NCI-H1092 treated with DMSO at 0.1 percent for 48 hours (cell line): ENCODE measurements around the gene CHST6.
"Not testable (repeated sequence)": the region's sequence is repeated elsewhere in the genome, so short reads cannot be mapped to it uniquely, and the experiment has no call there.

Experiments used
- DNase-seq: peaks from one replicate; lab custom pipeline; 2025; lab: John Stamatoyannopoulos, UW

Gene CHST6

GRCh38 chr16:75495076-75495674 lies at the start of gene CHST6:
CHST6 (minus strand) TSS chr16:75495441; CDS start chr16:75479828, 15,613 bp downstream.
- DNase-seq: peak; percentile 2

DNA sequence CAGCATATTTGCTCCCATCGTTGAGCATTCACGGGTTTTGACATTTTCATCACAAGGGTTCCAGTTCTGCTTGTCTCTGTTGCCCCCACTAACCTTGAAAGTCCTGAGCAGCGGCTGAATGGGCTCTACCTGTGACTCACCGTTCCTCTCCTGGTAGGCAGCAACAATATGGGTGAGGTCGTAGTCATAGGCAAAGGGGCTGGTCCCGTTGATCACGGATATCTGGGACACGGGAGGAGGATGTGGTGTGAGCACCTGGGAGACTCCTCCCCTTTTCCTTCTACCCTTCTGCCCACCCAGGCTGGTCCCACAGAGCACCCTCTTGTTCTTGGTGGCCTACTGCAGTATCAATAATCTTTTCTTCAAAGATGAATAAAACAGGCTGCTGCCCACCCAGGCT lies 47.2 kb upstream of the CHST6 start:
- DNase-seq: not testable (repeated sequence)

DNA sequence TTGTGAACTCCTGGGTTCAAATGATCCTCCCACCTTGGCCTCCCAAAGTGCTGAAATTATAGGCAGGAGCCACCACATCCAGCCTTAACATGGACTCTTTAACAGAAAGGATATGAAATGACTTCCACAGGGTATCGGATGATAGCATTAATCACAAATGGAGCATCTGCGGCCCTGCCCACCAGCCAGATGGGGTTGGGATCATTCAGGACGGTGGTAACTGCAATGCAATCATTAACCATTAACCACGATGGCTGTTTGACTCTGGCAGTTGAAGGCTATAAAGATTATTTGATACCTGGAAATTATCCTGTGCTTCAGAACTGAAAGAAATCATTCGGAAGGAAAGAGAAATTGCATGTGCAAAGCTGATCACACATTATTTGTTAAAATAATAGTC lies 46.0 kb upstream of the CHST6 start:
- no peak for DNase-seq

DNA sequence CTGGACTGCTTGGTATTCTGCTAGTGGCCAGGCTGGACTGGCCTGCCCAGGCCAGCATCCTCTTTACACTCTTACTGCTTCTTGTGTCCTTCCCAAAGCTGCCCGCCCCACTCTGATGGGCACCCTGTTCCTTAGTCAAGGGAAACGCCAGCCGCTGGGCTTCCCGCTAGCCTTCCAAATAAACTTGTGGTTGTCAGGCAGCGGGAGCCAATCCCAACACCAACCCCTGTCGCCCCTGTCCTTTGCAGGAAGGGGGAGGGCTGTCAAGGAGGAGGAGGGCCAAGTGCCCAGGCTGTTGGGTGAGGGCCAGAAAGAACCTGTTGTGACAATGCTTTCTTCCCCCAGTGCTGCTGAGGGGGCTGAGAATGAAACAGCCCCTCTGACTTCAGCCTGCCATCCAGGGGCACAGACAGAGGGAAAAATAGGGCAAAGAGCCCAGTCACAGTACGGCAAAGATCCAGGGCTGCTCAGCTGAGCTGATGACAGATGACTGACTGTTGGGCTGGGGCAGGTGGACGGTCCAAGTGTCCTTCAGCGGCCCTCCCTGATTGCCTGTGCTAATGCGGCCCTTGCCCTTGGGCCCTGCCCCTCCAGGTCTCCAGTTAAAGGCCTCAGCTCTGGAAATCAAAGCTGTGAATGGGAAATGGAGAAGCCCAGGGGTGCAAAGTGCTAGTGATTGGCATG lies 43.8 kb upstream of the CHST6 start:
- DNase-seq: not testable (repeated sequence)

- DNase-seq: no peak
Observed at GRCh38 chr16:75537776-75538175, 42.5 kb upstream of the CHST6 start.

- DNase-seq: no peak
Observed at GRCh38 chr16:75535901-75536300, 40.7 kb upstream of the CHST6 start, which contains the start of gene CHST5. CHST5 (minus strand) TSS chr16:75536108; CDS start chr16:75530384, 5,724 bp downstream.

- no peak for DNase-seq
Observed at GRCh38 chr16:75535211-75535843, 40.1 kb upstream of the CHST6 start.

DNA sequence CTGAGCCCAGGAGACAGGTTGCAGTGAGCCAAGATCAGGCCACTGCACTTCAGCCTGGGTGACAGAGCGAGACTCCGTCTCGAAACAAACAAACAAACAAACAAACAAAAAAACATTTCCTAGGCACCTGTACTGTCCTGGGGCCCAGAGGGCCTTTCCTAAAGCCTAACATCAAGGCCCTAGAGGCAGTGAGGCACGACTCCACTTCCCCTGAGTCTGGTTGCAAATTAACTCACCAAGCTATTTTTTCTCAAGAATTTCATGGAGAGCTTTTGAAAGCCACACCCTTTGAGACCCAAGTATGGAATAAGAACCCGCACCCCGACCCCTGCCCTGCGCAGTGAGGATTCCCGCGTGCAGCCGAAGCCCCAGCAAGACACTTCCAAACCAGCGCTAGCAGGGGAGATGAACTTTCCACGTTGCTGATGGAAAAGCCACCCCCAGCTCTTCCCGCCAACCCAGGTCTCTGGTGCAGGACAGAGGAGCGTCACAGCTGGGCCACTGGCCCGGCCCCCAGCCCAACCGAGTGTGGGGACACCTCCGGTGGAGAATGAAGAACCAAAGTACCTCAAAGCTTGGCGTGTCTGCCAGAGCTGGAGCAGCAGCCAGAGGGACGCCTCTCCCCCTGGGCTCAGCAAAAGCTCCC lies 39.4 kb upstream of the CHST6 start:
- no peak for DNase-seq

GRCh38 chr16:75532791-75533190 lies 37.5 kb upstream of the CHST6 start:
- DNase-seq: no peak

- DNase-seq: no peak
Observed at GRCh38 chr16:75532142-75532765, 37.0 kb upstream of the CHST6 start.

- DNase-seq: no peak
Observed at GRCh38 chr16:75529959-75530358, 34.7 kb upstream of the CHST6 start.

GRCh38 chr16:75529056-75529905 lies 34.0 kb upstream of the CHST6 start:
- DNase-seq: no peak

DNA sequence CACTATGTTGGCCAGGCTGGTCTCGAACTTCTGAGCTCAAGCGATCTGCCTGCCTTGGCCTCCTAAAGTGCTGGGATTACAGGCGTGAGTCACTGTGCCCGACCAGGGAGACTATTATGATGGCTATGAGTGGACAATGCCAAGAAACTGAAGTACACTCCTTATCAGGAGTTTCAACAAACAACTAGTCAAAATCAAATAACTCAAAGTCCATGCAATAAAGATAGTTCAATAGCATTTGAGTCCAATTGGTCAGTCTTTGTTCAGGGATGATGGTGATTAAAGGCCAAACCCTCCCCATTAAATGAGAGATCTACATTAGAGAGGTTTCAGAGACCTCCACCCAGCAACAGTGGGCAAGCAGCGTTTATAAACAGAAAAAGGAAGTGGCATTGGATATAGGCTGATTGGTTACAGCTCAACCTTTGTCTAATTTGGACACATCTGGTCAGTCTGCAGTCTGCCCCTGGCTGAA lies 32.6 kb upstream of the CHST6 start:
- DNase-seq: no peak

DNA sequence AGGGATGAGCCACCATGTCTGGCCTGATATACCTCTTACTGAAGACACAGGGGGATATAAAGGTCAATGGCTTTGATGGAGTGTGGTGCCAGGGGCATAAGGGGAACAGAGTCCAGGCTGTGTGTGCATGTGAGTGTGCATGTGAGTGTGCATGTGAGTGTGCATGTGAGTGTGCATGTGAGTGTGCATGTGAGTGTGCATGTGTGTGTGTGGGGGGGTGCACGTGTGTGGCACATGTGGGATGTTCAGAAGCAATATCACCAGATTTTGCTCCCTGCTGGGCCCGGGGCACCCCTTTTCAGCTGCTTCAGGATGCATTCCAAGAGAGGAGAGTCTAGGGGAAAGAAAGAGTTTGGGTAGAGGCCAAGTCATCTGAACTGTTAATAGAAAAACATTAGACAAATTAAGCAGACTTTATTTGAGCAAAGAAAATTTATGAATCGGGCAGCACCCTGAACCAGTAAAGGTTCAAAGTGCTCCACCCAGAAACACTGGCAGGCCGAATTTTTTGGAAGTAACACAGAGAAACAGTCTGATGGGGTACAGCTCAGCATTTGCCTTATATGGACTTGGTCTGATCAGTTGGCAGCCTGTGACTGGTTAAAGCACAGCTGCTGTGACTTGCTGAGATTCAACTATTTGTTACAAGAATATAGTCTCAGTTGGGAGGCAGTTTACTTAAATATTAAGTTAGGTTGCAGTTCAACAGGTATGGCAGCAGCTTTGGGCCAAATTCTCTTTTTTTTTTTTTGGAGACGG lies 31.0 kb upstream of the CHST6 start:
- no peak for DNase-seq

- no peak for DNase-seq
Observed at GRCh38 chr16:75519175-75519574, 23.9 kb upstream of the CHST6 start.

DNA sequence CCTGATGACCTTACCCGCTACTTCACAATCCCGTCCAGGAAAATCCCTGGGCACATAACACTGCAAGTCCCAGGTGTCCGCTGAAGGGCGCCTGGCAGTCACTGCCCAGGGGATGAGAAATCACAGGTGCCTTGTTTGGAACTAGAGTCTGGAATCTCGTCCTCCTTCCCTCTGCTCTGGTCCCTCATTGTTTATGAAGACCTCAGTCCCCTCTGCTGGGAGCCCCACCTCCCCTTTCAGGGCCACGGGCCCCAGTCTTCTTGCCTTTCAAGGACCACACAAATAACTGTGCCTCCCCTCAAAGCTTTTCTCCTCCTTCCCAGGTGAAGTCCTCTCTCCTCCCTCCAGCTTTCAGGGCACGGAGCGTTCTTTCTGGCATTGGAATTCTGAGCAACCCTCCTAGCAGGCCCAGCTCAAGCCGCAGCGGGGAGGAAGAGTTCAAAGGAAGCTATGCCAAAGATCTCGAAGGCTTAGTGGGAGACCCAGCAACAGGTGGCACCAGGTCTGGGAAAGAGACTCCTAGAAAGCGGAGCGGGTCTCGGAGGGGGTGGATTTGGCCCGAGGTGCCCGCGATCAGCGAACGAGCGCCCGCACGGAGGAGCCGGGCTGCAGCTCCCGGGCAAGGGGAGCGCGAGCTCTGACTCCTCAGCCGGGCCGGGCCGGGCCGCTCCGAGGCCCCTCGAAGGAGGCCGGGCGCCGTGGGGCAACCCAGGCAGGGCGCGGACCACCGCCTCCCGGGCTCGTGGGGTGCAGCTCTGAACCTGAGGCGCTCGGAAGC lies 21.1 kb upstream of the CHST6 start:
- DNase-seq: peak; percentile 39

- no peak for DNase-seq
Observed at GRCh38 chr16:75514296-75514695, 19.1 kb upstream of the CHST6 start.

- no peak for DNase-seq
Observed at GRCh38 chr16:75506574-75506973, 11.3 kb upstream of the CHST6 start.

- no peak for DNase-seq
Observed at GRCh38 chr16:75506107-75506506, 10.9 kb upstream of the CHST6 start.

DNA sequence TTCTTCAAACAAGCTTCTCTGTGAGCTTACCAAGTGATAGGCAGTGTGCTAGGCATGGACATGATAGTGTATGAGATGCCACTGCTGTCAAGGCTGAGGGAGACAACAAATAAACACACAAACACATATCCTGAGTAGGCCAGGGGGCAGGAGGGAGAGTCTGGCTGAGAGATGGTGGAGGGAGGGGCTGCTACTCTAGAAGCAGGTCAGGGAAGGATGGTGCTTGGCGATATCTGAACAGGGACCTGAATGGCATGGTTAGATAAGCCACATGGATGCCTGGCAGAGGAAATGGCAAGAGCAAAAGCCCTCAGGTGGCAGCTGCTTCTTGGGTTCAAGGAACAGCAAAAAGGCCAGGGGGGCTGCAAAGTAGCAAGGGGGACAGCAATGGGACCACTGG lies 8.6 kb upstream of the CHST6 start:
- DNase-seq: no peak
